HepG2 (cell line): Measurements from ENCODE around the gene EMILIN1. TPM values are rescaled to one million over a fixed set of nuclear protein-coding genes. Genes with fewer than 3 reads are reported as not detected.

Experiments used
- HNRNPK ChIP-seq: fragments of 200-400 bp; formaldehyde crosslinking; IDR thresholded peaks from 2 replicates; pipeline ENCODE4 v1.6.1; 2018; ENCODE audit warnings: low read length, low read depth, moderate library complexity, mild to moderate bottlenecking; ENCODE audit not compliant: poor library complexity, severe bottlenecking
- ISL2 ChIP-seq: sonication (generic); formaldehyde crosslinking; IDR thresholded peaks from 2 replicates; pipeline ENCODE4 v1.5.0; 2020; ENCODE audit warnings: missing genetic modification reagents
- MAFK ChIP-seq, 2 experiments: IDR thresholded peaks in 1 of 2; conservative IDR thresholded peaks in 1 of 2; 2 replicates each; pipeline ENCODE4 v1.6.1; 2011; ENCODE audit warnings: improper control_type of control experiment in 2 of 2, low read length in 2 of 2
- MBD4 ChIP-seq: IDR thresholded peaks from 2 replicates; pipeline ENCODE4 v1.6.1; 2012; ENCODE audit warnings: low read length, inconsistent platforms, borderline replicate concordance
- MTF1 ChIP-seq: sonication (generic); formaldehyde crosslinking; IDR thresholded peaks from 2 replicates; pipeline ENCODE4 v1.5.0; 2020; ENCODE audit warnings: missing genetic modification reagents
- NFATC3 ChIP-seq: sonication (generic); formaldehyde crosslinking; IDR thresholded peaks from 2 replicates; pipeline ENCODE4 v1.5.1; 2020; ENCODE audit warnings: mild to moderate bottlenecking, missing genetic modification reagents
- NR2F6 ChIP-seq, 2 experiments: IDR thresholded peaks; 2 replicates each; pipeline ENCODE4 v1.6.1; 2016; ENCODE audit warnings: antibody characterized with exemption in 1 of 2, mild to moderate bottlenecking in 1 of 2
- PHF21A ChIP-seq: sonication (generic); formaldehyde crosslinking; IDR thresholded peaks from 2 replicates; pipeline ENCODE4 v1.5.0; 2020; ENCODE audit warnings: mild to moderate bottlenecking, missing genetic modification reagents
- PHF8 ChIP-seq: sonication (generic); formaldehyde crosslinking; IDR thresholded peaks from 2 replicates; pipeline ENCODE4 v1.5.0; 2020; ENCODE audit warnings: missing genetic modification reagents
- RBFOX2 ChIP-seq: fragments of 200-400 bp; formaldehyde crosslinking; IDR thresholded peaks from 2 replicates; pipeline ENCODE4 v1.6.1; 2017; ENCODE audit warnings: low read depth, mild to moderate bottlenecking, low read length
- RELA ChIP-seq: sonication (generic); formaldehyde crosslinking; IDR thresholded peaks from 2 replicates; pipeline ENCODE4 v1.4.0; 2020; ENCODE audit warnings: missing genetic modification reagents
- TRIM24 ChIP-seq: sonication (generic); formaldehyde crosslinking; IDR thresholded peaks from 2 replicates; pipeline ENCODE4 v1.8.0; 2022; ENCODE audit warnings: mild to moderate bottlenecking, missing genetic modification reagents
- ZNF282 ChIP-seq: fragments of 450-650 bp; IDR thresholded peaks from 2 replicates; pipeline ENCODE4 v1.6.1; 2018; ENCODE audit not compliant: partially characterized antibody
- ZNF3 ChIP-seq: IDR thresholded peaks from 2 replicates; pipeline ENCODE4 v1.7.0; 2017; ENCODE audit warnings: inconsistent platforms
- polyA plus RNA-seq, 8 experiments: library from polyadenylated mRNA; depleted of rRNA in 3 of 8; stranded (reverse) in 7 of 8; unstranded in 1 of 8; fragments of >200 nt; fragmentation: Illumina TruSeq in 4 of 8; extraction: Trizol in 4 of 8; gene quantifications; 2 replicates each; pipeline versions ENCODE4 v1.2.1 to v1.2.3, GENCODE V29; 2011 to 2016; ENCODE audit warnings: low read depth in 4 of 8, missing spikeins in 1 of 8, mixed read lengths in 1 of 8; ENCODE audit not compliant: insufficient read depth in 1 of 8
- total RNA-seq, 5 experiments: library from RNA; depleted of rRNA; stranded (reverse); fragments of >200 nt; fragmentation: Illumina TruSeq; extraction: Trizol; gene quantifications; 2 replicates each; pipeline ENCODE4 v1.2.3, GENCODE V29; 2016; ENCODE audit warnings: low read depth in 1 of 5
- TF ChIP-seq, protein P1 (sequence below): sonication (generic); formaldehyde crosslinking; IDR thresholded peaks from 2 replicates; pipeline ENCODE4 v1.4.0; 2020; ENCODE audit warnings: missing genetic modification reagents
- TF ChIP-seq, protein P2 (sequence below): IDR thresholded peaks from 2 replicates; pipeline ENCODE4 v1.6.1; 2012; ENCODE audit warnings: low read depth, low read length, improper control_type of control experiment
- TF ChIP-seq, protein P3 (sequence below): sonication (generic); formaldehyde crosslinking; IDR thresholded peaks from 2 replicates; pipeline ENCODE4 v1.4.0; 2020; ENCODE audit warnings: missing genetic modification reagents, borderline replicate concordance

Gene EMILIN1
- total and polyA plus RNA-seq, 2 of the 13 experiments (the other 11 are each of a cell fraction or from before 2014, with no cell fraction given) = 8.1 to 9.7 TPM

DNA sequence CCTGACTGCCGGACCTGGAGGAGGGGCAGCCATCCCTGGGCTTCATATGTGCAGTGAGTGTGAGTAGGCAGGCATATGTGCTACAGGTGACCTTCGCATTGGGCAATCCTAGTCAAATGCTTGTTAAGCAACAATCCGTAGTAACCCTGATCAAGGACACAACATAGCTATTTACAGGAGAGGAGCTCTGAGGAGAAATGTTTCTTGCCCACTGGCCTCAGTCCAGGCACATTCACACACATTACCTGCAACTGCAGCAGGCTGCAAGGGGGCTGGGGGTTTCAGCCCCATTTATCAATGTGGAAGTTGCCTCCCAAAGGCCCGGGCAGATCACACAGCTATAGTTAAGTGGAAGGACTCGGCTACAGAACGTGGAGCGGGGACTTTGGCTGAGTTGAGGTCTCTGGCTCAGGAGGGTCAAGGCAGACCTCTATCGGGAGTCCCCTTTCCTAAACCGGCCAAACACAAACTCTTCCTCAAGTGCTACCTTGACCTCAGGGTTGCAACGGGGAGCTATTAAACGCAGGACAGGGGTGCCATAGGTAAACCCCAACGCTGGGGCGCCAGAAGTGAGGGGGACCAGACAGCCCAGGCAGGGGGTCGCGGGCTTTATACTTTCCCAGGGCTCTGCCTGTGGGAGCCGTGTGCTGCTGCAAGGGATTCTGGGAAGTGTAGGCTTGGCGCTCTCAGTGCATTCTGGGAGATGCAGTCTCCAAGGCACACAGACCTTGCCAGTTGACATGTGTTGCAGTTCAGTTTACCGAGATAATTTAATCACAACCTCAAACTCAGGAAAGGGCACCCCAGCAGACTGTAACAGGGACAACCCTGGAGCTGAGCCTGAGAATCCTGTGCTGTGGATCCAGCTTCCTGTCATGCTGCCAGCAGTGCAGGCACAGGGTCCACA lies 17.6 kb downstream of the EMILIN1 start (continued):
- TF ChIP-seq, protein P1, sequence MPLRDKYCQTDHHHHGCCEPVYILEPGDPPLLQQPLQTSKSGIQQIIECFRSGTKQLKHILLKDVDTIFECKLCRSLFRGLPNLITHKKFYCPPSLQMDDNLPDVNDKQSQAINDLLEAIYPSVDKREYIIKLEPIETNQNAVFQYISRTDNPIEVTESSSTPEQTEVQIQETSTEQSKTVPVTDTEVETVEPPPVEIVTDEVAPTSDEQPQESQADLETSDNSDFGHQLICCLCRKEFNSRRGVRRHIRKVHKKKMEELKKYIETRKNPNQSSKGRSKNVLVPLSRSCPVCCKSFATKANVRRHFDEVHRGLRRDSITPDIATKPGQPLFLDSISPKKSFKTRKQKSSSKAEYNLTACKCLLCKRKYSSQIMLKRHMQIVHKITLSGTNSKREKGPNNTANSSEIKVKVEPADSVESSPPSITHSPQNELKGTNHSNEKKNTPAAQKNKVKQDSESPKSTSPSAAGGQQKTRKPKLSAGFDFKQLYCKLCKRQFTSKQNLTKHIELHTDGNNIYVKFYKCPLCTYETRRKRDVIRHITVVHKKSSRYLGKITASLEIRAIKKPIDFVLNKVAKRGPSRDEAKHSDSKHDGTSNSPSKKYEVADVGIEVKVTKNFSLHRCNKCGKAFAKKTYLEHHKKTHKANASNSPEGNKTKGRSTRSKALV (CRISPR knock-in tag) = peak; percentile 77
- no peak for TF ChIP-seq MBD4
- peak; percentile 89 for TF ChIP-seq NR2F6 (IDR thresholded peaks at IDR 0.05)
- TF ChIP-seq NR2F6 (CRISPR knock-in tag; IDR thresholded peaks at IDR 0.05) = peak; percentile 97
- peak; percentile 97 for TF ChIP-seq NFATC3 (CRISPR knock-in tag)
- no peak for TF ChIP-seq ZNF3 (CRISPR knock-in tag)
- TF ChIP-seq RBFOX2 = peak; percentile 60
- peak; percentile 28; the same call in 1 of the 2 replicates for TF ChIP-seq PHF8
- no peak for TF ChIP-seq RELA (CRISPR knock-in tag)
- peak; percentile 34; the same call in 1 of the 2 replicates for TF ChIP-seq MTF1 (CRISPR knock-in tag)
- peak; percentile 93 for TF ChIP-seq ISL2 (CRISPR knock-in tag)
- TF ChIP-seq, protein P2, sequence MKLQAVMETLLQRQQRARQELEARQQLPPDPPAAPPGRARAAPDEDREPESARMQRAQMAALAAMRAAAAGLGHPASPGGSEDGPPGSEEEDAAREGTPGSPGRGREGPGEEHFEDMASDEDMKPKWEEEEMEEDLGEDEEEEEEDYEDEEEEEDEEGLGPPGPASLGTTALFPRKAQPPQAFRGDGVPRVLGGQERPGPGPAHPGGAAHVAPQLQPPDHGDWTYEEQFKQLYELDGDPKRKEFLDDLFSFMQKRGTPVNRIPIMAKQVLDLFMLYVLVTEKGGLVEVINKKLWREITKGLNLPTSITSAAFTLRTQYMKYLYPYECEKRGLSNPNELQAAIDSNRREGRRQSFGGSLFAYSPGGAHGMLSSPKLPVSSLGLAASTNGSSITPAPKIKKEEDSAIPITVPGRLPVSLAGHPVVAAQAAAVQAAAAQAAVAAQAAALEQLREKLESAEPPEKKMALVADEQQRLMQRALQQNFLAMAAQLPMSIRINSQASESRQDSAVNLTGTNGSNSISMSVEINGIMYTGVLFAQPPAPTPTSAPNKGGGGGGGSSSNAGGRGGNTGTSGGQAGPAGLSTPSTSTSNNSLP = peak; percentile 97
- peak; percentile 7 to 13; a peak in 1 of 4 replicates for TF ChIP-seq MAFK (conservative IDR thresholded peaks at IDR 0.05 in 1 of 2, IDR thresholded peaks at IDR 0.05 in 1 of 2; ENCODE audit: low read length in 2 of 2)
- TF ChIP-seq, protein P3, sequence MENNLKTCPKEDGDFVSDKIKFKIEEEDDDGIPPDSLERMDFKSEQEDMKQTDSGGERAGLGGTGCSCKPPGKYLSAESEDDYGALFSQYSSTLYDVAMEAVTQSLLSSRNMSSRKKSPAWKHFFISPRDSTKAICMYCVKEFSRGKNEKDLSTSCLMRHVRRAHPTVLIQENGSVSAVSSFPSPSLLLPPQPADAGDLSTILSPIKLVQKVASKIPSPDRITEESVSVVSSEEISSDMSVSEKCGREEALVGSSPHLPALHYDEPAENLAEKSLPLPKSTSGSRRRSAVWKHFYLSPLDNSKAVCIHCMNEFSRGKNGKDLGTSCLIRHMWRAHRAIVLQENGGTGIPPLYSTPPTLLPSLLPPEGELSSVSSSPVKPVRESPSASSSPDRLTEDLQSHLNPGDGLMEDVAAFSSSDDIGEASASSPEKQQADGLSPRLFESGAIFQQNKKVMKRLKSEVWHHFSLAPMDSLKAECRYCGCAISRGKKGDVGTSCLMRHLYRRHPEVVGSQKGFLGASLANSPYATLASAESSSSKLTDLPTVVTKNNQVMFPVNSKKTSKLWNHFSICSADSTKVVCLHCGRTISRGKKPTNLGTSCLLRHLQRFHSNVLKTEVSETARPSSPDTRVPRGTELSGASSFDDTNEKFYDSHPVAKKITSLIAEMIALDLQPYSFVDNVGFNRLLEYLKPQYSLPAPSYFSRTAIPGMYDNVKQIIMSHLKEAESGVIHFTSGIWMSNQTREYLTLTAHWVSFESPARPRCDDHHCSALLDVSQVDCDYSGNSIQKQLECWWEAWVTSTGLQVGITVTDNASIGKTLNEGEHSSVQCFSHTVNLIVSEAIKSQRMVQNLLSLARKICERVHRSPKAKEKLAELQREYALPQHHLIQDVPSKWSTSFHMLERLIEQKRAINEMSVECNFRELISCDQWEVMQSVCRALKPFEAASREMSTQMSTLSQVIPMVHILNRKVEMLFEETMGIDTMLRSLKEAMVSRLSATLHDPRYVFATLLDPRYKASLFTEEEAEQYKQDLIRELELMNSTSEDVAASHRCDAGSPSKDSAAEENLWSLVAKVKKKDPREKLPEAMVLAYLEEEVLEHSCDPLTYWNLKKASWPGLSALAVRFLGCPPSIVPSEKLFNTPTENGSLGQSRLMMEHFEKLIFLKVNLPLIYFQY (CRISPR knock-in tag) = peak; percentile 92; the same call in 1 of the 2 replicates
- peak; percentile 45; the same call in 1 of the 2 replicates for TF ChIP-seq TRIM24 (CRISPR knock-in tag)
- TF ChIP-seq ZNF282 = no peak
- TF ChIP-seq PHF21A (CRISPR knock-in tag) = peak; percentile 91
- no peak for TF ChIP-seq HNRNPK
